Adrenal gland (tissue), 12 donors: ENCODE data around the gene FAM131A. TPM values are rescaled to one million over a fixed set of nuclear protein-coding genes. Genes with fewer than 3 reads are reported as not detected.

Experiments used
- DNase-seq, 7 donors: peaks; one replicate each; pipeline ENCODE4 v3.0.0-alpha.2; 2019 to 2020
- H3K27ac ChIP-seq, 5 donors: fragments of 200-600 bp; sonication (generic) in 4 of 5; 1 replicate in 3 of 5; 2 replicates in 2 of 5; pipeline versions ENCODE4 v1.5.1 to v1.8.0; 2016 to 2020; ENCODE audit warnings: mild to moderate bottlenecking in 1 of 5
- H3K27me3 ChIP-seq: fragments of 200-600 bp; 2 replicates; pipeline ENCODE4 v1.8.0; 2021
- H3K36me3 ChIP-seq, 2 donors: fragments of 200-600 bp; replicated peaks in 1 of 2; 1 replicate in 1 of 2; 2 replicates in 1 of 2; pipeline versions ENCODE4 v1.5.1 to v1.8.0; 2018 to 2022
- H3K4me1 ChIP-seq, 2 donors: fragments of 200-600 bp; replicated peaks in 1 of 2; 1 replicate in 1 of 2; 2 replicates in 1 of 2; pipeline versions ENCODE4 v1.5.1 to v1.8.0; 2018 to 2021
- H3K4me3 ChIP-seq, 4 donors: fragments of 200-600 bp; sonication (generic) in 3 of 4; one replicate each; pipeline ENCODE4 v1.5.1; 2016 to 2018
- H3K9me3 ChIP-seq, 3 donors: fragments of 200-600 bp; sonication (generic) in 1 of 3; replicated peaks in 1 of 3; 1 replicate in 2 of 3; 2 replicates in 1 of 3; pipeline versions ENCODE4 v1.5.1 to v1.8.0; 2016 to 2021
- POLR2A ChIP-seq, 2 donors: fragments of 450-650 bp; IDR thresholded peaks; one replicate each; pipeline ENCODE4 v1.6.1; 2017; ENCODE audit warnings: antibody characterized with exemption in 2 of 2, mild to moderate bottlenecking in 2 of 2, moderate library complexity in 1 of 2
- WGBS, 4 donors: extraction: QIAGEN DNeasy Blood & Tissue Kit in 2 of 4; methylation state at CpG; one replicate each; pipeline versions ENCODE4 v1.1.5 to v1.1.7; 2013 to 2017; 5-methylcytosine and 5-hydroxymethylcytosine counted together
- intact Hi-C, 2 donors: fragments of 100-400 bp; cut with DNase I; formaldehyde crosslinking; loops; one replicate each; pipeline versions ENCODE4 v1.14.1 to v1.15.0; 2022 to 2023
- polyA plus RNA-seq, 3 donors: library from polyadenylated mRNA; stranded (reverse); fragments of 200-250 nt in 2 of 3; fragments of 350-450 nt in 1 of 3; fragmentation: Illumina TruSeq in 1 of 3; extraction: RNeasy Lipid Tissue Mini Kit (QIAGEN cat#74804) in 1 of 3; gene quantifications; one replicate each; pipeline ENCODE4 v1.2.3, GENCODE V29; 2013 to 2014
- total RNA-seq, 9 donors: library from RNA; depleted of rRNA in 4 of 9; stranded (reverse); fragments of >200 nt in 4 of 9; fragments of 120-200 nt in 1 of 9; fragmentation: NEBNext Ultra II Directional in 1 of 9; extraction: Animal tissue kit (Norgen Biotek cat#: 25700) in 1 of 9; gene quantifications; one replicate each; pipeline versions ENCODE4 v1.1.0 to v1.2.4, GENCODE V29; 2013 to 2023
- TF ChIP-seq, protein P1 (sequence below), 6 experiments: fragments of 450-650 bp in 4 of 6; fragments of 200-600 bp in 2 of 6; sonication (generic) in 1 of 6; IDR thresholded peaks; 1 replicate in 5 of 6; 2 replicates in 1 of 6; pipeline versions ENCODE4 v1.5.1 to v1.8.0; 2016 to 2021; ENCODE audit warnings: antibody characterized with exemption in 6 of 6, mild to moderate bottlenecking in 2 of 6, moderate library complexity in 1 of 6
- donor health status: healthy with polysubstance abuse.
- donor health status: Bipolar disorder and iron deficiency.
- donor health status: DM: yes; HTN: yes; CAD: no.
- donor health status: DM: no; HTN: no; CAD: no.
- donor health status: DM: no; HTN: no; CAD: no.
- donor health status: DM: yes; HTN: yes; CAD: no.

Gene FAM131A
- total and polyA plus RNA-seq, 12 donors, result 13.3 to 43.0 (median 33.7) TPM

DNA sequence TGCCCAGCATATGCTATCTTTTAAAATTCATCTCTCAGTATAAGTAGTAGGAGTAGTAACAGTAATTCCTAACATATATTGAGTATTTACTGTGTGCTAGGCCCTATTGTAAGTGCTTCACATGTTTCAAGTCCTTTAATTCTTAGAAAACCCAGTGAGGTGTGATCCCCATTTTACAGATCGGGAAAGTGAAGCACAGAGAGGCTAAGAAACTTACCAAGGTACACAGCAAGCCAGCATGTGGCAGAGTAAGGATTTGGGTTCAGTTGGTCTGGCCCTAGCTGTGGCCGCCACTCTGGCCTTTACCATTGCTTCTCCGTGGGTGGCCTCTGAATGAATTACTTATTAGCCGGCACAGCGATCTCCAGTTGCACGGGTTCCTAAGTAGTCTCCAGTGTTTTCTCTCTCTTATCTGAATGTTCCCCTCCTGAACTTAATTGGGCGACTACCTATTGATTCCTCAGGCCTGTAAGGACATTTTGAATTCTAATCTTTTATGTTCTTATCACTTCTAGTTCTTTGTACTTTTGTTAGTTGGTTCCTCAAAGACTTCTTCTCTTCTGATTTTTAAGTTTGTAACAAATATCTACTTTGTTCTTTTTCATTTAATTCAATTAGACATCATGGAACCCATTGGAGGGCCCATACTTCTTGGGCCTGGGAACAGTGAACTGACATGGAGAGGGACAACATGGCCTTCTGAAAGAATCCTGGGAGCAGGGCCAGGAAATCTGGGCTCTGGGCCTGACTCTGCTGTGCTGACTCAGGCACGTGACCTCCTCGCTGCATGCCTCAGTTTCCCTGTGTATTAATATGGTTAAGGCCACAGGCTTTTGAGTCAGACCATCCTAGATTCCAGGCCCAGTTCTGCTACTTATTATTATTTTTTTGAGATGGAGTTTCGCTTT is 12.4 kb downstream of the FAM131A start:
- H3K4me1 ChIP-seq, result peaks cover 6 to 29% of the 10 kb centered on the region in 2 donors
- peak in 3 of 7 donors; percentile 38 to 65 (median 62) for DNase-seq
- H3K27ac ChIP-seq, result peak overlapping the region in 2 of 5 donors; percentile 11 to 29
- H3K9me3 ChIP-seq, result no peaks in the 10 kb centered on the region
- 76 to 82% (median 80%) methylated on average over 10 of the region's 10 CpGs for WGBS, 4 donors
- H3K36me3 ChIP-seq, result peaks cover 0 to 7% of the 10 kb centered on the region in 2 donors
- intact Hi-C loops, result no loop called here
- H3K27me3 ChIP-seq, result no peaks in the 10 kb centered on the region
- H3K4me3 ChIP-seq, result no peak overlapping the region
- TF ChIP-seq POLR2A (IDR thresholded peaks at IDR 0.05), result no peak
- TF ChIP-seq, protein P1, sequence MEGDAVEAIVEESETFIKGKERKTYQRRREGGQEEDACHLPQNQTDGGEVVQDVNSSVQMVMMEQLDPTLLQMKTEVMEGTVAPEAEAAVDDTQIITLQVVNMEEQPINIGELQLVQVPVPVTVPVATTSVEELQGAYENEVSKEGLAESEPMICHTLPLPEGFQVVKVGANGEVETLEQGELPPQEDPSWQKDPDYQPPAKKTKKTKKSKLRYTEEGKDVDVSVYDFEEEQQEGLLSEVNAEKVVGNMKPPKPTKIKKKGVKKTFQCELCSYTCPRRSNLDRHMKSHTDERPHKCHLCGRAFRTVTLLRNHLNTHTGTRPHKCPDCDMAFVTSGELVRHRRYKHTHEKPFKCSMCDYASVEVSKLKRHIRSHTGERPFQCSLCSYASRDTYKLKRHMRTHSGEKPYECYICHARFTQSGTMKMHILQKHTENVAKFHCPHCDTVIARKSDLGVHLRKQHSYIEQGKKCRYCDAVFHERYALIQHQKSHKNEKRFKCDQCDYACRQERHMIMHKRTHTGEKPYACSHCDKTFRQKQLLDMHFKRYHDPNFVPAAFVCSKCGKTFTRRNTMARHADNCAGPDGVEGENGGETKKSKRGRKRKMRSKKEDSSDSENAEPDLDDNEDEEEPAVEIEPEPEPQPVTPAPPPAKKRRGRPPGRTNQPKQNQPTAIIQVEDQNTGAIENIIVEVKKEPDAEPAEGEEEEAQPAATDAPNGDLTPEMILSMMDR (IDR thresholded peaks at IDR 0.05), result no peak

DNA sequence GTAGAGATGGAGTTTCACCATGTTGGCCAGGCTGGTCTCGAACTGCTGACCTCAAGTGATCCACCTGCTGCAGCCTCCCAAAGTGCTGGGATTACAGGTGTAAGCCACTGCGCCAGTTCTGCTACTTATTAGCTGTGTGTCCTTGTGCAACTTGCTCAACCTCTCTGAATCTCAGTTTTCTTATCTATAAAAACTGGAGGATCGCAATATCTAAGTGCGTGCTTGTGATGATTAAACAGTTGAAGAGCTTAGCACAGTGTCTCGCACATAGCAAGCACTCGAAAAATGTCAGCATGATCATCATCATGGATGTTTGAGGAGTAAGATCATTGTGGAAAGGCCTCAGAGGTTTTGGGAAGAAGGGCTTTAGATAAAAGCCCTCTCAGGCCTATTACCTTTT is 13.2 kb downstream of the FAM131A start:
- WGBS, 4 donors, result 64 to 69% (median 66%) methylated on average over 6 of the region's 6 CpGs
- Histone ChIP-seq H3K4me3 (no peak overlapping the region), H3K36me3 (peaks cover 0 to 13% of the 10 kb centered on the region in 2 donors), H3K9me3 (no peaks in the 10 kb centered on the region), H3K4me1 (peaks cover 0 to 21% of the 10 kb centered on the region in 2 donors), H3K27ac (peak overlapping the region in 3 of 5 donors; percentile 7 to 59 (median 23)), H3K27me3 (no peaks in the 10 kb centered on the region)
- no peak for DNase-seq
- intact Hi-C loops, result no loop called here
- TF ChIP-seq, protein P1 (IDR thresholded peaks at IDR 0.05), result no peak
- TF ChIP-seq POLR2A (IDR thresholded peaks at IDR 0.05), result no peak

DNA sequence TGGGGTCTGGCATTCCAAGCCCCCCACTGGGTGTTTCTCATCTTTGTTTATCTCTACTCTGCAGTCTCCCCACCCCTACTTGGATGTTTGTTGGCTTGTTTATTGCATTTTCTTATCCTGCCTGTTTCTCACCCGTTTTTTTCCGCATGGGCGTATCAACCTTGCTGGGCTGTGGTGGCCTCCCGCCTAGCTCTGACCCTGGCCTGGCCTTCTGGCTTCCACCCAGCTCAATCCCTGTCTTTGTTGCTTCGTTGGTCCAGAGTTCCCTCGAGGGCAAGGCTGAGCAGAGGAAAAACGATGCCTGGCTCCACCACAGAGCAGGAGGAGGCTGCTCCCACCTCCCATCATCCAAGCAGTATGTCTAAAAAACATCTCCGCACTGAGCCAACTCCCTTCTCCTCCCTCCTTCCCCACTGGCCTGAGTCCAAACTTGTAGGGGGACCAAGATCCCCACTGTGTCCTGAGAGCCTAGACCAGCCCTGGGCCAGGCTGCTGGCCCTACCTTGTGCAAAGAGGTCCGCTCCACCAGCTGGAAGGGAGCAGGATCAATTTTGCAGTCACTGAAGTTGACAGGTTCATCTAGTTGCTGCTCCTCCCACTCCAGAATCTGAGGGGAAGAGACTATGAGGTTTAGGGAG is 14.2 kb downstream of the FAM131A start:
- Histone ChIP-seq H3K4me3 (no peak overlapping the region), H3K36me3 (peaks cover 0 to 13% of the 10 kb centered on the region in 2 donors), H3K4me1 (peaks cover 0 to 20% of the 10 kb centered on the region in 2 donors), H3K27ac (peak overlapping the region in 3 of 5 donors; percentile 7 to 59 (median 23)), H3K27me3 (no peaks in the 10 kb centered on the region), H3K9me3 (no peaks in the 10 kb centered on the region)
- intact Hi-C loops, result no loop called here
- DNase-seq, result peak in 6 of 7 donors; percentile 58 to 81 (median 76)
- WGBS, 4 donors, result 17 to 39% (median 29%) methylated on average over 8 to 9 of the region's 9 CpGs
- no peak for TF ChIP-seq POLR2A (IDR thresholded peaks at IDR 0.05)
- TF ChIP-seq, protein P1 (IDR thresholded peaks at IDR 0.05), result no peak

DNA sequence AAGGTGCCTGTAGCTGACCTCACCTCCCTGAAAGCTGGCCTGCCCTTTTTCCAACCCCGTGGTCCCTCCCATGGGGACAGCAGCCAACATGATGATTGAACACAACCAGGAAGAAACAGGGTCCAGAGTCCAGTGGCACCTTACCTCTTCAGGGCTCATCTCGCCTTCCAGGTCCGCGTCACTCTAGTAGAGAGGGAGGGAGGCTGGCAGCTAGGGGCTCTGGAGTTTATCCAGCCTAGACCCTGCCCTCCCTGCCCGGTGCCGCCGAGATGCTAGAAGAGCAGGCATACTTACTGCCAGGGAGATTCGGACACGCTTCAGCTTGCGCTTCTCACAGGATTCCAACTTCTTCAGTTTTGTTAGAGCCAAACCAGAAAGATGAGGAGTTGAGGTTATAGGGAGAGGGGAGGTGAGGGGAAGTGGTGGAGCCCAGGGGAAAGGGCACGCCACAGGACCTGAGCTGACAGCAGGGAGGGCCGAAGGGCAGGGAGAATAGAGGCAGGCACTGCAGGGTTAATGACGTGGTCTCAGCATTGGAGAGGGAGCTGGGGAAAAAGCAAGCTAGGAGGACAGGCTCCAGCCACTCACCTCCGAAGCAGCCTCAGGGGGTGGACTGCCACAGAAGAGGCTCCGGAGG is 14.9 kb downstream of the FAM131A start:
- H3K4me3 ChIP-seq, result no peak overlapping the region
- H3K27me3 ChIP-seq, result no peaks in the 10 kb centered on the region
- WGBS, 4 donors, result 79 to 84% (median 82%) methylated on average over 12 to 15 of the region's 15 CpGs
- TF ChIP-seq POLR2A (IDR thresholded peaks at IDR 0.05), result no peak
- TF ChIP-seq, protein P1 (IDR thresholded peaks at IDR 0.05), result no peak
- no peaks in the 10 kb centered on the region for H3K9me3 ChIP-seq
- H3K36me3 ChIP-seq, result peaks cover 0 to 19% of the 10 kb centered on the region in 2 donors
- intact Hi-C loops, result no loop called here
- H3K4me1 ChIP-seq, result peaks cover 0 to 20% of the 10 kb centered on the region in 2 donors
- DNase-seq, result peak in 2 of 7 donors; percentile 18 to 39
- peak overlapping the region in 1 of 5 donors; percentile 59 for H3K27ac ChIP-seq
